HepG2 (cell line): ENCODE results near the gene RAPGEF5. TPM values are rescaled to one million over a fixed set of nuclear protein-coding genes. Genes with fewer than 3 reads are reported as not detected.

Experiments
- ATAC-seq: fragments of 200-7000 bp; cut with Tn5 transposase; 3 replicates; pipeline ENCODE4 v1.9.1; 2020; ENCODE audit warnings: mild to moderate bottlenecking, moderate library complexity
- BruUV-seq: library from RNA; stranded (reverse); fragments of 400-500 nt; replicated peaks from 2 replicates; lab custom pipeline; 2021; lab: Mats Ljungman, UMichigan
- CTCF ChIA-PET: fragments of 300-600 bp; formaldehyde crosslinking; extraction: SDS; loops from one replicate; lab custom pipeline; 2021; ENCODE audit warnings: low total read pairs, inconsistent platforms, low intra/inter-chr PET ratio; lab: Yijun Ruan, JAX
- POLR2A ChIA-PET: fragments of 350-600 bp; sonication (Branson Sonifier 250); formaldehyde crosslinking; loops from one replicate; lab custom pipeline; 2020; ENCODE audit warnings: antibody characterized with exemption, inconsistent platforms; lab: Yijun Ruan, JAX
- DNase-seq: peaks from one replicate; pipeline ENCODE4 v3.0.0-alpha.2; 2015; ENCODE audit warnings: low spot score
- FAIRE-seq: peaks from 3 replicates; lab custom pipeline; 2011; peaks lifted over from hg19 to GRCh38; lab: Jason Lieb, UNC
- H2AFZ ChIP-seq: one replicate; pipeline ENCODE4 v1.6.1; 2011; ENCODE audit warnings: low read length, inconsistent platforms
- H3K27ac ChIP-seq: fragments of 300-600 bp; 3 replicates; pipeline ENCODE4 v1.8.0; 2011; ENCODE audit warnings: mixed run types, mild to moderate bottlenecking, mixed read lengths, low read length, inconsistent platforms; ENCODE audit not compliant: insufficient read depth; ENCODE audit errors: extremely low read length
- H3K27me3 ChIP-seq, 2 experiments: fragments of 200-600 bp in 1 of 2; 2 replicates in 1 of 2; 3 replicates in 1 of 2; pipeline versions ENCODE4 v1.6.0 to v1.8.0; 2011; ENCODE audit warnings: low read length in 2 of 2, mild to moderate bottlenecking in 2 of 2, moderate library complexity in 2 of 2, inconsistent platforms in 1 of 2; ENCODE audit not compliant: insufficient read depth in 2 of 2, control insufficient read depth in 1 of 2
- H3K36me3 ChIP-seq, 2 experiments: fragments of 200-600 bp in 1 of 2; replicated peaks in 1 of 2; 2 replicates in 1 of 2; 3 replicates in 1 of 2; pipeline versions ENCODE4 v1.5.1 to v1.8.0; 2011; ENCODE audit warnings: low read length in 2 of 2, inconsistent platforms in 1 of 2; ENCODE audit not compliant: insufficient read depth in 2 of 2, control insufficient read depth in 1 of 2
- H3K4me1 ChIP-seq: 2 replicates; pipeline ENCODE4 v1.5.1; 2012; ENCODE audit warnings: low read length, inconsistent platforms; ENCODE audit not compliant: insufficient read depth
- H3K4me2 ChIP-seq: 2 replicates; pipeline ENCODE4 v1.6.0; 2011; ENCODE audit warnings: low read depth, low read length, inconsistent platforms
- H3K4me3 ChIP-seq, 3 experiments: fragments of 200-600 bp in 1 of 3; sonication (generic), shearing (Covaris generic) in 1 of 3; replicated peaks in 1 of 3; 2 replicates each; pipeline ENCODE4 v1.5.1; 2011 to 2016; ENCODE audit warnings: low read length in 3 of 3, inconsistent platforms in 2 of 3, low read depth in 2 of 3, mild to moderate bottlenecking in 2 of 3, control low read depth in 1 of 3, mixed read lengths in 1 of 3; ENCODE audit not compliant: insufficient read depth in 1 of 3
- H3K79me2 ChIP-seq: one replicate; pipeline ENCODE4 v1.6.1; 2011; ENCODE audit warnings: low read length, inconsistent platforms; ENCODE audit not compliant: insufficient read depth
- H3K9ac ChIP-seq: 2 replicates; pipeline ENCODE4 v1.6.0; 2011; ENCODE audit warnings: mild to moderate bottlenecking, low read depth, low read length, inconsistent platforms; ENCODE audit not compliant: insufficient read depth
- H3K9me3 ChIP-seq: 2 replicates; pipeline ENCODE4 v1.5.1; 2012; ENCODE audit warnings: mild to moderate bottlenecking, low read length
- H4K20me1 ChIP-seq: 2 replicates; pipeline ENCODE4 v1.6.0; 2011; ENCODE audit warnings: inconsistent platforms, mild to moderate bottlenecking, low read length, moderate library complexity; ENCODE audit not compliant: insufficient read depth
- KDM2A ChIP-seq: sonication (generic); formaldehyde crosslinking; IDR thresholded peaks from 2 replicates; pipeline ENCODE4 v1.4.0; 2020; ENCODE audit warnings: low read depth, missing genetic modification reagents, borderline replicate concordance
- MBNL3 ChIP-seq: fragments of 250-450 bp; sonication (Bioruptor Pico); conservative IDR thresholded peaks from 2 replicates; pipeline ENCODE4 v1.8.0; 2022; ENCODE audit warnings: mild to moderate bottlenecking, inconsistent platforms
- MIER2 ChIP-seq: IDR thresholded peaks from 2 replicates; pipeline ENCODE4 v1.6.1; 2016; ENCODE audit warnings: missing biosample characterization, missing genetic modification reagents
- NR1H2 ChIP-seq: sonication (generic); formaldehyde crosslinking; IDR thresholded peaks from 2 replicates; pipeline ENCODE4 v1.8.1; 2022; ENCODE audit warnings: low read depth, missing genetic modification reagents, borderline replicate concordance
- RBM22 ChIP-seq: fragments of 200-400 bp; formaldehyde crosslinking; optimal IDR thresholded peaks from 2 replicates; pipeline ENCODE3; 2017; ENCODE audit warnings: mild to moderate bottlenecking, low read length, moderate library complexity
- ZKSCAN8 ChIP-seq: IDR thresholded peaks from 2 replicates; pipeline ENCODE4 v1.6.1; 2016; ENCODE audit warnings: borderline replicate concordance, missing genetic modification reagents, missing compliant biosample characterization
- ZNF251 ChIP-seq: sonication (generic); formaldehyde crosslinking; IDR thresholded peaks from 2 replicates; pipeline ENCODE4 v1.9.0; 2021; ENCODE audit warnings: mild to moderate bottlenecking, missing genetic modification reagents
- ZNF3 ChIP-seq: IDR thresholded peaks from 2 replicates; pipeline ENCODE4 v1.7.0; 2017; ENCODE audit warnings: inconsistent platforms
- ZNF367 ChIP-seq: sonication (generic); formaldehyde crosslinking; IDR thresholded peaks from 2 replicates; pipeline ENCODE4 v1.4.0; 2020; ENCODE audit warnings: missing genetic modification reagents, borderline replicate concordance
- ZNF468 ChIP-seq: sonication (generic); formaldehyde crosslinking; IDR thresholded peaks from 2 replicates; pipeline ENCODE4 v1.8.0; 2022; ENCODE audit warnings: mild to moderate bottlenecking, moderate library complexity, missing genetic modification reagents
- ZNF83 ChIP-seq: sonication (generic); formaldehyde crosslinking; IDR thresholded peaks from 2 replicates; pipeline ENCODE4 v1.4.0; 2020; ENCODE audit warnings: missing genetic modification reagents, mild to moderate bottlenecking, borderline replicate concordance
- ZSCAN21 ChIP-seq: sonication (generic); formaldehyde crosslinking; IDR thresholded peaks from 2 replicates; pipeline ENCODE4 v1.8.0; 2022; ENCODE audit warnings: mild to moderate bottlenecking, missing genetic modification reagents, moderate library complexity, borderline replicate concordance
- WGBS: methylation state at CpG from one replicate; pipeline ENCODE4 v1.1.6; 2017; ENCODE audit warnings: low lambda C conversion rate; 5-methylcytosine and 5-hydroxymethylcytosine counted together
- in situ Hi-C: cut with HindIII; loops from 2 replicates; pipeline ENCODE4 v1.10.0; 2017; ENCODE audit warnings: low pct_unique_long_range_greater_than_20kb; ENCODE audit not compliant: extremely low pct_ligation_motif_present
- intact Hi-C: fragments of 100-400 bp; cut with micrococcal nuclease; formaldehyde crosslinking; loops from one replicate; pipeline ENCODE4 v1.10.0; 2022; ENCODE audit not compliant: unreplicated experiment
- polyA plus RNA-seq, 8 experiments: library from polyadenylated mRNA; depleted of rRNA in 3 of 8; stranded (reverse) in 7 of 8; unstranded in 1 of 8; fragments of >200 nt; fragmentation: Illumina TruSeq in 4 of 8; extraction: Trizol in 4 of 8; gene quantifications; 2 replicates each; pipeline versions ENCODE4 v1.2.1 to v1.2.3, GENCODE V29; 2011 to 2016; ENCODE audit warnings: low read depth in 4 of 8, missing spikeins in 1 of 8, mixed read lengths in 1 of 8; ENCODE audit not compliant: insufficient read depth in 1 of 8
- total RNA-seq, 5 experiments: library from RNA; depleted of rRNA; stranded (reverse); fragments of >200 nt; fragmentation: Illumina TruSeq; extraction: Trizol; gene quantifications; 2 replicates each; pipeline ENCODE4 v1.2.3, GENCODE V29; 2016; ENCODE audit warnings: low read depth in 1 of 5
- TF ChIP-seq, protein P1 (sequence below): IDR thresholded peaks from 2 replicates; pipeline ENCODE4 v1.6.1; 2016; ENCODE audit warnings: missing biosample characterization, missing genetic modification reagents, low read depth
- TF ChIP-seq, protein P2 (sequence below): sonication (generic); formaldehyde crosslinking; IDR thresholded peaks from 2 replicates; pipeline ENCODE4 v1.5.0; 2020; ENCODE audit warnings: mild to moderate bottlenecking, low read depth, missing genetic modification reagents, borderline replicate concordance
- TF ChIP-seq, protein P3 (sequence below): sonication (generic); formaldehyde crosslinking; IDR thresholded peaks from 2 replicates; pipeline ENCODE4 v1.9.0; 2021; ENCODE audit warnings: missing genetic modification reagents, borderline replicate concordance
- TF ChIP-seq, protein P4 (sequence below): sonication (generic); formaldehyde crosslinking; IDR thresholded peaks from 2 replicates; pipeline ENCODE4 v1.8.0; 2022; ENCODE audit warnings: missing genetic modification reagents, mild to moderate bottlenecking, moderate library complexity, borderline replicate concordance
- TF ChIP-seq, protein P5 (sequence below): IDR thresholded peaks from 2 replicates; pipeline ENCODE4 v1.6.1; 2016; ENCODE audit warnings: mild to moderate bottlenecking, missing biosample characterization, missing genetic modification reagents
- TF ChIP-seq, protein P6 (sequence below): sonication (generic); formaldehyde crosslinking; IDR thresholded peaks from 2 replicates; pipeline ENCODE4 v1.5.0; 2020; ENCODE audit warnings: missing genetic modification reagents, mild to moderate bottlenecking, borderline replicate concordance

The RAPGEF5 gene
- total and polyA plus RNA-seq, 2 of the 13 experiments (the other 11 are each of a cell fraction or from before 2014, with no cell fraction given): 17.1 to 23.4 TPM

DNA sequence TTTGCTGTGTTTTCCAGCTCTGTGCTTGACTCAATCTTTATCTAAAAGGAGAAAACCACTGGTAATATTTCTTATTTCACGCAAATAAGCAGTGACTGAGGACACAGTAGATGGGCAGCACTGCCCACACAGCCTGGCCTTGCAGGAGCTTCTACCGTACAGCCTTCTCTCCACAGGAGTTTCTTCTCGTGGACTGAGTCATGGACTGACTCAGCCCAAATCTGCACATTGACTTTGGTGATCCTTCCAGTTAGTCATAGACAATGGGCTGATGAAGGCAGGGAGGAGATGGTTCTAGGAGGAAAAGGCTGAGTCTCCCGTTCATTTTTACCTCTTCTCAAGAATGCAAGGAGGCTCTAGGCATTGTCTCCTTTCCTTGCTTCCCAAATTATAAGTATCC, 200.7 kb downstream of the RAPGEF5 start:
- Histone ChIP-seq H3K36me3 (peaks cover 15 to 61% of the 10 kb centered on the region in 2 experiments), H3K4me1 (no peaks in the 10 kb centered on the region), H3K4me2 (no peak overlapping the region), H3K9me3 (no peaks in the 10 kb centered on the region), H3K27ac (no peak overlapping the region), H2AFZ (no peak overlapping the region), H3K9ac (no peak overlapping the region), H3K79me2 (no peaks in the 10 kb centered on the region), H4K20me1 (no peaks in the 10 kb centered on the region)
- no TSS peak for BruUV-seq
- no peak for DNase-seq
- WGBS: 100% methylated on average over 4 of the region's 4 CpGs
- in situ Hi-C loops: no loop called here
- FAIRE-seq: no peak
- intact Hi-C loops: no loop called here
- ChIA-PET CTCF (no interaction called here), POLR2A (no interaction called here)
- ATAC-seq: no peak
- TF ChIP-seq, protein P1, sequence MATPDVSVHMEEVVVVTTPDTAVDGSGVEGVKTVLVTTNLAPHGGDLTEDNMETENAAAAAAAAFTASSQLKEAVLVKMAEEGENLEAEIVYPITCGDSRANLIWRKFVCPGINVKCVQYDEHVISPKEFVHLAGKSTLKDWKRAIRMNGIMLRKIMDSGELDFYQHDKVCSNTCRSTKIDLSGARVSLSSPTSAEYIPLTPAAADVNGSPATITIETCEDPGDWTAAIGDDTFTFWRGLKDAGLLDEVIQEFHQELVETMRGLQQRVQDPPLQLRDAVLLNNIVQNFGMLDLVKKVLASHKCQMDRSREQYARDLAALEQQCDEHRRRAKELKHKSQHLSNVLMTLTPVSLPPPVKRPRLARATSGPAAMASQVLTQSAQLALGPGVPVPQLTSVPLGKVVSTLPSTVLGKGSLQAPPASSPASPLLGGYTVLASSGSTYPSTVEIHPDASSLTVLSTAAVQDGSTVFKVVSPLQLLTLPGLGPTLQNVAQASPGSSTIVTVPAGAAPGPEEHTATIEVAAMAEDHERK (CRISPR knock-in tag): no peak
- no peak for TF ChIP-seq MBNL3 (CRISPR knock-in tag)
- no peak for TF ChIP-seq ZKSCAN8
- no peak for TF ChIP-seq ZNF367 (CRISPR knock-in tag)
- TF ChIP-seq ZNF251 (CRISPR knock-in tag): no peak
- TF ChIP-seq, protein P2, sequence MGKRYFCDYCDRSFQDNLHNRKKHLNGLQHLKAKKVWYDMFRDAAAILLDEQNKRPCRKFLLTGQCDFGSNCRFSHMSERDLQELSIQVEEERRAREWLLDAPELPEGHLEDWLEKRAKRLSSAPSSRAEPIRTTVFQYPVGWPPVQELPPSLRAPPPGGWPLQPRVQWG: no peak
- no peak for TF ChIP-seq ZNF3
- no peak for TF ChIP-seq NR1H2 (CRISPR knock-in tag)
- TF ChIP-seq, protein P3, sequence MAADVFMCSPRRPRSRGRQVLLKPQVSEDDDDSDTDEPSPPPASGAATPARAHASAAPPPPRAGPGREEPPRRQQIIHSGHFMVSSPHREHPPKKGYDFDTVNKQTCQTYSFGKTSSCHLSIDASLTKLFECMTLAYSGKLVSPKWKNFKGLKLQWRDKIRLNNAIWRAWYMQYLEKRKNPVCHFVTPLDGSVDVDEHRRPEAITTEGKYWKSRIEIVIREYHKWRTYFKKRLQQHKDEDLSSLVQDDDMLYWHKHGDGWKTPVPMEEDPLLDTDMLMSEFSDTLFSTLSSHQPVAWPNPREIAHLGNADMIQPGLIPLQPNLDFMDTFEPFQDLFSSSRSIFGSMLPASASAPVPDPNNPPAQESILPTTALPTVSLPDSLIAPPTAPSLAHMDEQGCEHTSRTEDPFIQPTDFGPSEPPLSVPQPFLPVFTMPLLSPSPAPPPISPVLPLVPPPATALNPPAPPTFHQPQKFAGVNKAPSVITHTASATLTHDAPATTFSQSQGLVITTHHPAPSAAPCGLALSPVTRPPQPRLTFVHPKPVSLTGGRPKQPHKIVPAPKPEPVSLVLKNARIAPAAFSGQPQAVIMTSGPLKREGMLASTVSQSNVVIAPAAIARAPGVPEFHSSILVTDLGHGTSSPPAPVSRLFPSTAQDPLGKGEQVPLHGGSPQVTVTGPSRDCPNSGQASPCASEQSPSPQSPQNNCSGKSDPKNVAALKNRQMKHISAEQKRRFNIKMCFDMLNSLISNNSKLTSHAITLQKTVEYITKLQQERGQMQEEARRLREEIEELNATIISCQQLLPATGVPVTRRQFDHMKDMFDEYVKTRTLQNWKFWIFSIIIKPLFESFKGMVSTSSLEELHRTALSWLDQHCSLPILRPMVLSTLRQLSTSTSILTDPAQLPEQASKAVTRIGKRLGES (CRISPR knock-in tag): no peak
- TF ChIP-seq ZNF468: no peak
- TF ChIP-seq, protein P4, sequence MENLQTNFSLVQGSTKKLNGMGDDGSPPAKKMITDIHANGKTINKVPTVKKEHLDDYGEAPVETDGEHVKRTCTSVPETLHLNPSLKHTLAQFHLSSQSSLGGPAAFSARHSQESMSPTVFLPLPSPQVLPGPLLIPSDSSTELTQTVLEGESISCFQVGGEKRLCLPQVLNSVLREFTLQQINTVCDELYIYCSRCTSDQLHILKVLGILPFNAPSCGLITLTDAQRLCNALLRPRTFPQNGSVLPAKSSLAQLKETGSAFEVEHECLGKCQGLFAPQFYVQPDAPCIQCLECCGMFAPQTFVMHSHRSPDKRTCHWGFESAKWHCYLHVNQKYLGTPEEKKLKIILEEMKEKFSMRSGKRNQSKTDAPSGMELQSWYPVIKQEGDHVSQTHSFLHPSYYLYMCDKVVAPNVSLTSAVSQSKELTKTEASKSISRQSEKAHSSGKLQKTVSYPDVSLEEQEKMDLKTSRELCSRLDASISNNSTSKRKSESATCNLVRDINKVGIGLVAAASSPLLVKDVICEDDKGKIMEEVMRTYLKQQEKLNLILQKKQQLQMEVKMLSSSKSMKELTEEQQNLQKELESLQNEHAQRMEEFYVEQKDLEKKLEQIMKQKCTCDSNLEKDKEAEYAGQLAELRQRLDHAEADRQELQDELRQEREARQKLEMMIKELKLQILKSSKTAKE: no peak
- TF ChIP-seq, protein P5, sequence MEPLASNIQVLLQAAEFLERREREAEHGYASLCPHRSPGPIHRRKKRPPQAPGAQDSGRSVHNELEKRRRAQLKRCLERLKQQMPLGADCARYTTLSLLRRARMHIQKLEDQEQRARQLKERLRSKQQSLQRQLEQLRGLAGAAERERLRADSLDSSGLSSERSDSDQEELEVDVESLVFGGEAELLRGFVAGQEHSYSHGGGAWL (CRISPR knock-in tag): no peak
- no peak for TF ChIP-seq KDM2A (CRISPR knock-in tag)
- TF ChIP-seq MIER2 (CRISPR knock-in tag): no peak
- TF ChIP-seq ZNF83 (CRISPR knock-in tag): no peak
- TF ChIP-seq ZSCAN21: no peak
- TF ChIP-seq, protein P6, sequence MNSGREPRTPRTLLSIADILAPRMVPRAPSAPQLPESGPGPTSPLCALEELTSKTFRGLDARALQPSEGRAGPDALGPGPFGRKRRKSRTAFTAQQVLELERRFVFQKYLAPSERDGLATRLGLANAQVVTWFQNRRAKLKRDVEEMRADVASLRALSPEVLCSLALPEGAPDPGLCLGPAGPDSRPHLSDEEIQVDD (CRISPR knock-in tag): no peak
- TF ChIP-seq RBM22: no peak
- TF ChIP-seq, all 625 proteins: peak for 0
- Histone ChIP-seq H3K27me3 (no peaks in the 10 kb centered on the region), H3K4me3 (no peak overlapping the region)
